H1 (cell line): Measurements from ENCODE around the gene TOM1L2. TPM values are rescaled to one million over a fixed set of nuclear protein-coding genes. Genes with fewer than 3 reads are reported as not detected.

Source experiments
- CTCF ChIA-PET: fragments of 300-600 bp; sonication (Branson Sonifier 250); formaldehyde crosslinking; loops from one replicate; lab custom pipeline; 2021; ENCODE audit not compliant: partially characterized antibody; lab: Charles Lee
- POLR2A ChIA-PET: fragments of 300-600 bp; sonication (Branson Sonifier 250); formaldehyde crosslinking; loops from one replicate; lab custom pipeline; 2021; ENCODE audit warnings: inconsistent platforms; ENCODE audit not compliant: partially characterized antibody; lab: Charles Lee
- DNase-seq, 2 experiments: peaks; one replicate each; pipeline versions ENCODE4 v3.0.0 to v3.0.0-alpha.2; 2010 to 2022; ENCODE audit warnings: low spot score in 2 of 2, low read depth in 1 of 2, mixed read lengths in 1 of 2
- FAIRE-seq: peaks from 2 replicates; lab custom pipeline; 2011; peaks lifted over from hg19 to GRCh38; lab: Jason Lieb, UNC
- H2AFZ ChIP-seq: 2 replicates; pipeline ENCODE4 v1.8.1; 2012; ENCODE audit warnings: low read length, inconsistent platforms
- H2AK5ac ChIP-seq: 2 replicates; pipeline ENCODE4 v1.6.1; 2013; ENCODE audit warnings: low read depth, low read length
- H2BK120ac ChIP-seq: replicated peaks from 2 replicates; pipeline ENCODE3; 2013; ENCODE audit warnings: low read depth, low read length, inconsistent platforms
- H2BK12ac ChIP-seq: 2 replicates; pipeline ENCODE4 v1.6.1; 2013; ENCODE audit warnings: low read depth, low read length
- H2BK15ac ChIP-seq: 2 replicates; pipeline ENCODE4 v1.6.1; 2013; ENCODE audit warnings: low read length
- H2BK20ac ChIP-seq: 2 replicates; pipeline ENCODE4 v1.6.1; 2013; ENCODE audit warnings: low read length
- H2BK5ac ChIP-seq: 2 replicates; pipeline ENCODE4 v1.6.1; 2013; ENCODE audit warnings: low read depth, low read length
- H3K14ac ChIP-seq: 2 replicates; pipeline ENCODE4 v1.6.1; 2013; ENCODE audit warnings: inconsistent platforms; ENCODE audit not compliant: insufficient read length
- H3K18ac ChIP-seq: 2 replicates; pipeline ENCODE4 v1.6.1; 2013; ENCODE audit warnings: low read length; ENCODE audit errors: extremely low read depth
- H3K23ac ChIP-seq: 2 replicates; pipeline ENCODE4 v1.6.1; 2013; ENCODE audit warnings: inconsistent platforms; ENCODE audit not compliant: insufficient read length
- H3K23me2 ChIP-seq: 2 replicates; pipeline ENCODE4 v1.6.1; 2013; ENCODE audit warnings: low read depth, low read length
- H3K27ac ChIP-seq: 2 replicates; pipeline ENCODE4 v1.6.1; 2011; ENCODE audit warnings: low read depth, low read length, inconsistent platforms
- H3K27me3 ChIP-seq, 4 experiments: replicated peaks in 1 of 4; 1 replicate in 1 of 4; 2 replicates in 3 of 4; pipeline versions ENCODE4 v1.6.1 to v1.8.1; 2011 to 2013; ENCODE audit warnings: low read length in 3 of 4, mild to moderate bottlenecking in 3 of 4, inconsistent platforms in 2 of 4, mixed read lengths in 2 of 4, moderate library complexity in 1 of 4; ENCODE audit not compliant: control insufficient read depth in 3 of 4, insufficient read depth in 3 of 4; ENCODE audit errors: extremely low read depth in 1 of 4
- H3K36me3 ChIP-seq, 4 experiments: 2 replicates each; pipeline versions ENCODE4 v1.6.1 to v1.8.1; 2011 to 2013; ENCODE audit warnings: mild to moderate bottlenecking in 4 of 4, low read length in 3 of 4, moderate library complexity in 2 of 4, control low read depth in 1 of 4, inconsistent platforms in 1 of 4; ENCODE audit not compliant: insufficient read depth in 4 of 4, control insufficient read depth in 2 of 4
- H3K4ac ChIP-seq: replicated peaks from 2 replicates; pipeline ENCODE3; 2013; ENCODE audit warnings: low read length, low read depth, mixed read lengths, inconsistent platforms; ENCODE audit not compliant: insufficient read length
- H3K4me1 ChIP-seq, 4 experiments: replicated peaks in 1 of 4; 1 replicate in 1 of 4; 2 replicates in 3 of 4; pipeline versions ENCODE4 v1.6.1 to v1.8.1; 2011 to 2013; ENCODE audit warnings: low read length in 3 of 4, inconsistent platforms in 2 of 4, mixed read lengths in 1 of 4; ENCODE audit not compliant: insufficient read depth in 4 of 4, control insufficient read depth in 3 of 4
- H3K4me2 ChIP-seq, 2 experiments: 2 replicates each; pipeline versions ENCODE4 v1.6.1 to v1.8.1; 2011 to 2013; ENCODE audit warnings: low read depth in 2 of 2, low read length in 2 of 2, control low read depth in 1 of 2, inconsistent platforms in 1 of 2, mild to moderate bottlenecking in 1 of 2; ENCODE audit not compliant: insufficient read depth in 1 of 2
- H3K4me3 ChIP-seq, 4 experiments: fragments of 200-600, 300-600 bp in 1 of 4; sonication (generic), shearing (Covaris generic), sonication (Bioruptor Twin) in 1 of 4; 2 replicates each; pipeline versions ENCODE4 v1.5.1 to v1.8.1; 2011 to 2016; ENCODE audit warnings: low read length in 4 of 4, low read depth in 3 of 4, control low read depth in 2 of 4, inconsistent platforms in 2 of 4, mild to moderate bottlenecking in 2 of 4, mixed read lengths in 1 of 4, moderate library complexity in 1 of 4; ENCODE audit not compliant: insufficient read depth in 2 of 4; ENCODE audit errors: extremely low read depth in 1 of 4
- H3K56ac ChIP-seq: replicated peaks from 2 replicates; pipeline ENCODE3; 2013; ENCODE audit warnings: low read depth, mild to moderate bottlenecking, mixed read lengths, low read length, inconsistent platforms; ENCODE audit not compliant: insufficient read length
- H3K79me1 ChIP-seq: 2 replicates; pipeline ENCODE4 v1.6.1; 2013; ENCODE audit warnings: low read depth, low read length, control low read depth
- H3K79me2 ChIP-seq, 2 experiments: 2 replicates each; pipeline versions ENCODE4 v1.6.1 to v1.8.1; 2012 to 2013; ENCODE audit warnings: low read length in 2 of 2, mild to moderate bottlenecking in 2 of 2, inconsistent platforms in 1 of 2; ENCODE audit not compliant: insufficient read depth in 2 of 2, control insufficient read depth in 1 of 2
- H3K9ac ChIP-seq, 4 experiments: replicated peaks in 1 of 4; 1 replicate in 1 of 4; 2 replicates in 3 of 4; pipeline versions ENCODE4 v1.6.1 to v1.8.1; 2011 to 2013; ENCODE audit warnings: low read depth in 3 of 4, low read length in 3 of 4, control low read depth in 2 of 4, mild to moderate bottlenecking in 2 of 4, moderate library complexity in 2 of 4, inconsistent platforms in 1 of 4; ENCODE audit errors: extremely low read depth in 1 of 4
- H3K9me3 ChIP-seq, 2 experiments: 2 replicates each; pipeline versions ENCODE4 v1.6.1 to v1.8.1; 2012 to 2013; ENCODE audit warnings: mild to moderate bottlenecking in 2 of 2, moderate library complexity in 2 of 2, control low read depth in 1 of 2, inconsistent platforms in 1 of 2, low read depth in 1 of 2, low read length in 1 of 2, mixed read lengths in 1 of 2; ENCODE audit not compliant: insufficient read depth in 2 of 2
- H4K20me1 ChIP-seq, 2 experiments: replicated peaks in 1 of 2; 2 replicates each; pipeline versions ENCODE3 to v1.8.1; 2011 to 2013; ENCODE audit warnings: inconsistent platforms in 2 of 2, low read length in 2 of 2, mild to moderate bottlenecking in 1 of 2; ENCODE audit not compliant: insufficient read depth in 2 of 2, control insufficient read depth in 1 of 2
- H4K5ac ChIP-seq: 2 replicates; pipeline ENCODE4 v1.6.1; 2013; ENCODE audit warnings: low read length, low read depth, mixed read lengths, inconsistent platforms; ENCODE audit not compliant: insufficient read length
- H4K8ac ChIP-seq: 2 replicates; pipeline ENCODE4 v1.8.0; 2013; ENCODE audit warnings: mild to moderate bottlenecking, moderate library complexity, low read length, inconsistent platforms; ENCODE audit not compliant: insufficient read depth; ENCODE audit errors: extremely low read depth
- H4K91ac ChIP-seq: replicated peaks from 2 replicates; pipeline ENCODE3; 2013; ENCODE audit warnings: low read length, mixed read lengths, inconsistent platforms; ENCODE audit not compliant: insufficient read length
- CHD1 ChIP-seq: IDR thresholded peaks from 2 replicates; pipeline ENCODE4 v1.6.1; 2012; ENCODE audit warnings: low read depth, low read length, improper control_type of control experiment
- E2F6 ChIP-seq: IDR thresholded peaks from 2 replicates; pipeline ENCODE4 v1.6.1; 2012; ENCODE audit warnings: inconsistent platforms
- EP300 ChIP-seq, 2 experiments: IDR thresholded peaks; 1 replicate in 1 of 2; 2 replicates in 1 of 2; pipeline ENCODE4 v1.6.1; 2011 to 2012; ENCODE audit warnings: low read depth in 2 of 2, low read length in 2 of 2, mild to moderate bottlenecking in 2 of 2, borderline replicate concordance in 1 of 2, inconsistent platforms in 1 of 2, moderate library complexity in 1 of 2
- GTF2F1 ChIP-seq: IDR thresholded peaks from 2 replicates; pipeline ENCODE4 v1.6.1; 2012; ENCODE audit warnings: low read depth, low read length, improper control_type of control experiment, borderline replicate concordance
- HDAC6 ChIP-seq: IDR thresholded peaks from one replicate; pipeline ENCODE4 v1.7.1; 2012; ENCODE audit warnings: low read depth, mild to moderate bottlenecking, inconsistent platforms, low read length, moderate library complexity
- KDM1A ChIP-seq: fragments of 200-600, 300-600 bp; sonication (generic); IDR thresholded peaks from 2 replicates; pipeline ENCODE4 v1.7.1; 2016; ENCODE audit warnings: mild to moderate bottlenecking, low read length, borderline replicate concordance
- RAD21 ChIP-seq, 2 experiments: IDR thresholded peaks in 1 of 2; conservative IDR thresholded peaks in 1 of 2; 2 replicates each; pipeline ENCODE4 v1.6.1; 2011; ENCODE audit warnings: low read depth in 2 of 2, low read length in 2 of 2, improper control_type of control experiment in 1 of 2, inconsistent platforms in 1 of 2, mild to moderate bottlenecking in 1 of 2, moderate library complexity in 1 of 2
- TEAD4 ChIP-seq: IDR thresholded peaks from 2 replicates; pipeline ENCODE4 v1.6.1; 2012; ENCODE audit warnings: low read depth, low read length, inconsistent platforms, mixed read lengths
- WGBS, 2 experiments: shearing (Covaris generic) in 1 of 2; methylation state at CpG; one replicate each; pipeline versions ENCODE4 v1.1.6 to v1.1.7; 2013 to 2015; ENCODE audit warnings: low lambda C conversion rate in 2 of 2, mixed read lengths in 2 of 2, inconsistent platforms in 1 of 2, low coverage in 1 of 2, missing lambda C conversion rate in 1 of 2; ENCODE audit not compliant: insufficient replicate concordance in 2 of 2, insufficient coverage in 1 of 2, insufficient read length in 1 of 2; ENCODE audit errors: extremely low coverage in 1 of 2, missing lambda C conversion rate in 1 of 2; 5-methylcytosine and 5-hydroxymethylcytosine counted together
- polyA plus RNA-seq, 7 experiments: library from polyadenylated mRNA; depleted of rRNA in 3 of 7; stranded (reverse) in 5 of 7; unstranded in 2 of 7; fragments of >200 nt in 5 of 7; fragments of 200-250 nt in 2 of 7; gene quantifications; 1 replicate in 5 of 7; 2 replicates in 1 of 7; 4 replicates in 1 of 7; pipeline versions ENCODE4 v1.2.1 to v1.2.3, GENCODE V29; 2011 to 2013; ENCODE audit warnings: missing spikeins in 2 of 7, mixed read lengths in 2 of 7
- total RNA-seq: library from RNA; stranded (reverse); fragmentation: NEBNext Ultra II Directional; extraction: Animal tissue kit (Norgen Biotek cat#: 25700); gene quantifications from 2 replicates; pipeline ENCODE4 v1.2.1, GENCODE V29; 2021

The TOM1L2 gene
- total and polyA plus RNA-seq, 2 of the 8 experiments (the other 6 are each of a cell fraction or from before 2014, with no cell fraction given), result 2.0 to 3.4 TPM

- H2BK5ac ChIP-seq, result no peak overlapping the region
- ChIA-PET POLR2A (interaction anchor here (1.1 kb wide), 1 partner anchor 117 kb away, joined by 3 read pairs; no protein-coding TSS in a partner anchor), CTCF (interaction anchor here (0.7 to 5.4 kb wide), 8 partner anchors 10 to 146 kb away, joined by 3 to 42 read pairs (median 7); no protein-coding TSS in a partner anchor)
- H3K36me3 ChIP-seq, result no peaks in the 10 kb centered on the region
- no peak overlapping the region for H3K27ac ChIP-seq
- no peak overlapping the region for H3K4me3 ChIP-seq
- H3K18ac ChIP-seq, result no peak overlapping the region
- H3K23ac ChIP-seq, result no peak overlapping the region
- H3K9ac ChIP-seq, result no peak overlapping the region
- H3K9me3 ChIP-seq, result no peaks in the 10 kb centered on the region
- no peaks in the 10 kb centered on the region for H3K27me3 ChIP-seq
- no peaks in the 10 kb centered on the region for H3K79me1 ChIP-seq
- H3K4me2 ChIP-seq, result no peak overlapping the region
- no peak overlapping the region for H4K5ac ChIP-seq
- H2AFZ ChIP-seq, result no peak overlapping the region
- TF ChIP-seq KDM1A, result no peak
- TF ChIP-seq RAD21 (IDR thresholded peaks at IDR 0.05 in 1 of 2, conservative IDR thresholded peaks at IDR 0.05 in 1 of 2; ENCODE audit: low read depth in 2 of 2, low read length in 2 of 2), result no peak
- no peak for TF ChIP-seq GTF2F1
- no peak for TF ChIP-seq HDAC6
- no peak for TF ChIP-seq EP300 (IDR thresholded peaks at IDR 0.05; ENCODE audit: borderline replicate concordance in 1 of 2, low read depth in 2 of 2, low read length in 2 of 2)
- no peak for TF ChIP-seq TEAD4
- TF ChIP-seq CHD1, result no peak
- TF ChIP-seq E2F6, result no peak
- no peaks in the 10 kb centered on the region for H4K20me1 ChIP-seq
- H2BK120ac ChIP-seq, result no peak overlapping the region
- DNase-seq (no peak), FAIRE-seq (no peak)
- no peak overlapping the region for H4K91ac ChIP-seq
- no peak overlapping the region for H2BK20ac ChIP-seq
- H3K23me2 ChIP-seq, result no peaks in the 10 kb centered on the region
- WGBS, 2 experiments, result 88% methylated on average over 6 of the region's 6 CpGs; no CpG with 5 or more reads in 1 of the 2 experiments
- H2BK12ac ChIP-seq, result no peak overlapping the region
- H3K4me1 ChIP-seq, result no peaks in the 10 kb centered on the region; a peak in 1 of 7 replicates
- H3K14ac ChIP-seq, result no peak overlapping the region
- no peak overlapping the region for H2BK15ac ChIP-seq
- H4K8ac ChIP-seq, result no peak overlapping the region
- H2AK5ac ChIP-seq, result no peak overlapping the region
- no peaks in the 10 kb centered on the region for H3K79me2 ChIP-seq
- H3K56ac ChIP-seq, result no peak overlapping the region
- H3K4ac ChIP-seq, result no peak overlapping the region
These were observed 11.6 kb upstream of the TOM1L2 start for GRCh38 chr17:17983776-17984175.
